Breast epithelium (tissue), 4 donors: ENCODE data around the gene CTAG1A. TPM values are rescaled to one million over a fixed set of nuclear protein-coding genes. Genes with fewer than 3 reads are reported as not detected.
A peak's percentile ranks its signal among the peaks of the same experiment; 100 is the strongest.
"Not testable (repeated sequence)": the region's sequence is repeated elsewhere in the genome, so short reads cannot be mapped to it uniquely, and the experiment has no call there.

Experiments
- DNase-seq, 2 donors: peaks; one replicate each; pipeline ENCODE4 v3.0.0-alpha.2; 2019; ENCODE audit warnings: low spot score in 2 of 2
- H3K27ac ChIP-seq, 2 donors: fragments of 200-600 bp; sonication (generic) in 1 of 2; one replicate each; pipeline ENCODE4 v1.5.1; 2016 to 2019; ENCODE audit warnings: mild to moderate bottlenecking in 1 of 2
- H3K27me3 ChIP-seq, 2 donors: fragments of 200-600 bp; sonication (generic) in 1 of 2; one replicate each; pipeline versions ENCODE4 v1.5.1 to v1.6.0; 2017 to 2019; ENCODE audit warnings: control low read depth in 1 of 2, mild to moderate bottlenecking in 1 of 2
- H3K36me3 ChIP-seq: fragments of 200-600 bp; one replicate; pipeline ENCODE4 v1.5.1; 2019
- H3K4me1 ChIP-seq, 2 donors: fragments of 200-600 bp; sonication (generic); one replicate each; pipeline ENCODE4 v1.5.1; 2016 to 2019; ENCODE audit warnings: control low read depth in 1 of 2
- H3K4me3 ChIP-seq, 3 donors: fragments of 200-600 bp; sonication (generic); 1 replicate in 2 of 3; 2 replicates in 1 of 3; pipeline ENCODE4 v1.5.1; 2016 to 2019; ENCODE audit warnings: mild to moderate bottlenecking in 3 of 3, moderate library complexity in 2 of 3
- H3K9me3 ChIP-seq, 2 donors: fragments of 200-600 bp; sonication (generic) in 1 of 2; one replicate each; pipeline ENCODE4 v1.5.1; 2016 to 2019; ENCODE audit warnings: control low read depth in 1 of 2
- POLR2A ChIP-seq: fragments of 450-650 bp; IDR thresholded peaks from one replicate; pipeline ENCODE4 v1.6.1; 2016; ENCODE audit warnings: antibody characterized with exemption, mild to moderate bottlenecking, moderate library complexity
- POLR2AphosphoS5 ChIP-seq, 3 donors: sonication (generic); formaldehyde crosslinking; IDR thresholded peaks; one replicate each; pipeline ENCODE4 v1.6.1; 2017; ENCODE audit warnings: antibody characterized with exemption in 3 of 3
- intact Hi-C: fragments of 100-400 bp; cut with DNase I; formaldehyde crosslinking; loops from one replicate; pipeline ENCODE4 v1.15.1; 2023; ENCODE audit warnings: low total_unique reads
- total RNA-seq, 3 donors: library from RNA; depleted of rRNA; stranded (reverse); fragments of >200 nt; gene quantifications; one replicate each; pipeline ENCODE4 v1.1.0, GENCODE V29; 2016
- TF ChIP-seq, protein P1 (sequence below), 3 donors: fragments of 450-650 bp; IDR thresholded peaks; one replicate each; pipeline ENCODE4 v1.5.1; 2016 to 2017; ENCODE audit warnings: antibody characterized with exemption in 3 of 3, mild to moderate bottlenecking in 3 of 3, moderate library complexity in 3 of 3

The CTAG1A gene
- 1 to 10 TPM in 1 of 3 donors, not detected in 2; 2.3 TPM for total RNA-seq

DNA sequence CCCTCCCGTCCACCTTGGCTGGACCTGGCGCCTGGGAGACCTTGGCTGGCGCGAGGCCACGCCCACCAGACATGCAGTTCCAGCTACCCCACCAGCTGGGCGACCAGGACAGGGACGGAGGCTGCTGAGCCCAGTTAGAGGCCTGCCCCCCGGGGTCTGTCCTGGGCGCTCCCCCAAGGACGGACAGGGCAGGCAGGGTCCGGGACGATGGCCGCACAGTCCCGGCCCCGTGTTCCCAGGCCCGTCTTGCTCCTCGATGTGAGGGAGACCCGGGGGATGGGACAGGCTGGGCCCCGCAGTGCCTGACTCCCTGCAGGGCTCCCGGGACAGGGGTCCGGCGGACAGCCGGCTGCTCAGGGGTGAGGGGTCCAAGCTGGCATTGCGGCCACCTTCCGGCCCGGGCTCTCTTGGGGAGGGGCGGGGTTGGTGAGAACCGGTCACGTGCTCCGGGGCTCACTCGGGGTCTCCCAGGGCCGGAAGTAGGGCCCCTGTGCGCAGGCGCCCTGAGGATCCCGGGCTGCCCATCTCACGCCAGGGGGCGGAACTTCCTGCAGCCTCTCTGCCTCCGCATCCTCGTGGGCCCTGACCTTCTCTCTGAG lies at the start of gene CTAG1A:
CTAG1A (plus strand) TSS at position 549 of the 599 bp plus-strand sequence. CDS start 74 bp downstream, outside the sequence.
- H3K27ac ChIP-seq, H3K4me3 ChIP-seq, DNase-seq, intact Hi-C loops, H3K27me3 ChIP-seq, H3K36me3 ChIP-seq, H3K4me1 ChIP-seq, H3K9me3 ChIP-seq: not testable (repeated sequence)

DNA sequence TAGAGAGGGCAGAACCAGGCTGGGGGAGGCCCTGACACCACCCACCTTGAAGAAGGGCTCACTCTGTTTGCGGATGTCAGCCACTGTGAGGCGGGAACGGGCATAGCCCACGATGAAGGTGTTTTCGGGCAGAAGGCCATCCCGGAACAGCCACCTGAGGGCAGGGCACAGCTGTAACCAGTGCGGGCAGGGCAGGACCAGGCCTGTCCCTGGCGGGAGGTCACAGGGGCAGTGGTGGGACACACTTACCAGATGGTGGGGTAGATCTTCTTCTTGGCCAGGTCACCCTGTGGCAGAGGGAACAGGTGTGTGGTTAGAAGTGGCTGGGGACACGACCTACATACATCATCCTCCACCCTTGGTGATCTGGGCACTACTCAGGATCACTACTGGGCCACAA lies 49.0 kb upstream of the CTAG1A start:
- no peaks in the 10 kb centered on the region for H3K4me1 ChIP-seq
- H3K27ac ChIP-seq = no peak overlapping the region
- no peak for DNase-seq
- H3K27me3 ChIP-seq = peaks cover 0 to 26% of the 10 kb centered on the region in 2 donors
- TF ChIP-seq POLR2A (no peak), POLR2AphosphoS5 (IDR thresholded peaks at IDR 0.05) (no peak)
- TF ChIP-seq, protein P1, sequence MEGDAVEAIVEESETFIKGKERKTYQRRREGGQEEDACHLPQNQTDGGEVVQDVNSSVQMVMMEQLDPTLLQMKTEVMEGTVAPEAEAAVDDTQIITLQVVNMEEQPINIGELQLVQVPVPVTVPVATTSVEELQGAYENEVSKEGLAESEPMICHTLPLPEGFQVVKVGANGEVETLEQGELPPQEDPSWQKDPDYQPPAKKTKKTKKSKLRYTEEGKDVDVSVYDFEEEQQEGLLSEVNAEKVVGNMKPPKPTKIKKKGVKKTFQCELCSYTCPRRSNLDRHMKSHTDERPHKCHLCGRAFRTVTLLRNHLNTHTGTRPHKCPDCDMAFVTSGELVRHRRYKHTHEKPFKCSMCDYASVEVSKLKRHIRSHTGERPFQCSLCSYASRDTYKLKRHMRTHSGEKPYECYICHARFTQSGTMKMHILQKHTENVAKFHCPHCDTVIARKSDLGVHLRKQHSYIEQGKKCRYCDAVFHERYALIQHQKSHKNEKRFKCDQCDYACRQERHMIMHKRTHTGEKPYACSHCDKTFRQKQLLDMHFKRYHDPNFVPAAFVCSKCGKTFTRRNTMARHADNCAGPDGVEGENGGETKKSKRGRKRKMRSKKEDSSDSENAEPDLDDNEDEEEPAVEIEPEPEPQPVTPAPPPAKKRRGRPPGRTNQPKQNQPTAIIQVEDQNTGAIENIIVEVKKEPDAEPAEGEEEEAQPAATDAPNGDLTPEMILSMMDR (IDR thresholded peaks at IDR 0.05) = no peak
- no peaks in the 10 kb centered on the region for H3K36me3 ChIP-seq
- H3K9me3 ChIP-seq = no peaks in the 10 kb centered on the region
- H3K4me3 ChIP-seq = no peak overlapping the region
- intact Hi-C loops = no loop called here

DNA sequence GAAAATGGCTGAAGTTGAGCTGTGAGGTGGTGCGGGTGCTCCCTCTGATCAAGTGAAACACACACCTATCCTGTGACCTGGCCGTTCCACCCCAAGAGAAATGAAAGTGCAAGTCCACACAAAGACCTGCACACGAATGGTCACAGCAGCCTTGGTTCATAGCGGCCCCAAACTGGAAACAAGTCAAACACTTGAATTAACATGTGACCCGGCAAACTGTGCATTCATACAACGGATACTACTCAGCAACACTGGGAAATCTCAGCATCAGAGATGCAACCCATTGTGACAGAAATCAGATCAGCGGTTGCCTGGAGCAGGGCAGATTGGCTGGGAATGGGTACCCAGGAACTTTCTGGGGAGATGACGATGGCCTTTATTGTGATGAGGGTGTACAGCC lies 45.9 kb upstream of the CTAG1A start:
- Histone ChIP-seq H3K27me3 (peaks cover 0 to 51% of the 10 kb centered on the region in 2 donors), H3K9me3 (no peaks in the 10 kb centered on the region), H3K27ac (no peak overlapping the region), H3K4me3 (no peak overlapping the region), H3K36me3 (no peaks in the 10 kb centered on the region), H3K4me1 (no peaks in the 10 kb centered on the region)
- TF ChIP-seq POLR2AphosphoS5 (IDR thresholded peaks at IDR 0.05) (no peak), POLR2A (no peak)
- TF ChIP-seq, protein P1 (IDR thresholded peaks at IDR 0.05) = no peak
- intact Hi-C loops = loop anchor here (2.0 kb wide), 1 partner anchor 24 kb away; no protein-coding TSS in a partner anchor
- no peak for DNase-seq

DNA sequence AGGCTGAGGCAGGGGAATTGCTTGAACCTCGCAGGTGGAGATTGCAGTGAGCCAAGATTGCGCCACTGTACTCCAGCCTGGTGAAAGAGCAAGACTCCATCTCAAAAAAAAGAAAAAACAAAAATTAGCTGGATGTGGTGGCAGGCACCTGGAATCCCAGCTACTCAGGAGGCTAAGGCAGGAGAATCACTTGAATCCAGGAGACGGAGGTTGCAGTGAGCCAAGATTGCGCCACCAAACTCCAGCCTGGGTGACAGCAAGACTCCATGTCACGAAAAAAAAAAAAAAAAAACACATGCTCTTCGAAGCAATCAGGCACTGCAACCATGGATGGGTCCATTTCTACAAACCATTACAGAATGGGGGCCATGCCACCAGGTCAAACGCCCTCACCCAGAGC lies 44.6 kb upstream of the CTAG1A start:
- H3K9me3 ChIP-seq, H3K4me1 ChIP-seq, H3K4me3 ChIP-seq, DNase-seq, intact Hi-C loops, H3K36me3 ChIP-seq: not testable (repeated sequence)
- Histone ChIP-seq H3K27ac (peak overlapping the region; percentile 89 to 94), H3K27me3 (peaks cover 0 to 49% of the 10 kb centered on the region in 2 donors)

DNA sequence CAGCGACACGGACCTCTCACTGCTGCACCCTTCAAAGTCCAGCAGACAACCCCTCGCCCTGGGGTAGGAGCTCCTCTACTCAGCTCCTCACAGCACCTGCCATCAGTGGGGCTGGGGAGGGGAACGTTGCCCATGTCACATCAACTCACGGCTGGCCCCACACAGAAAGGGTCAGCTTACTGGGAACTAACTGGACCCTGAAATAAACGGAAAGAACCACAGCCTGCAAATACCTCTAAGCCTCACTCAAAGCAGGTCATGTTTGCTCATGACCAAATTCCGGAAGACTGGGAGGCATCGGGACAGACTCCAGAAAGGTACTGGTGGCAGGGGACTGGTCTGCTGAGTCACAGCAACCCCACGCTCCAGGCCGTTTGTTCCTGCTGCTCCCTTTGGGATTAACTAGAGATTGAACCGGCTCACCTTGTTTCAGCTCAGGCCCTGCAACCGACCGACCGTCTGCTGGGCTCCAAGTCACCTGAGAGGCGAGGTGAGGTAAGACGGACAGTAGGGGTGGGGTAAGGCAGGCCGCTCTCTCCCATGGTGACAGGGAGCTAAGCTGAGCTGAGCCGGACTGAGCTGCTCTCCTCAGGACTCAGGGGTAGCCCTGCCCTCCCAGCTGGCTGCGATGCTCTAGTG lies 43.9 kb upstream of the CTAG1A start:
- DNase-seq = peak; percentile 78 to 86
- peak overlapping the region; percentile 89 to 94 for H3K27ac ChIP-seq
- H3K4me3 ChIP-seq = peak overlapping the region in 1 of 3 donors; percentile 22
- intact Hi-C loops = no loop called here
- H3K36me3 ChIP-seq = no peaks in the 10 kb centered on the region
- H3K9me3 ChIP-seq = no peaks in the 10 kb centered on the region
- H3K27me3 ChIP-seq = peaks cover 0 to 43% of the 10 kb centered on the region in 2 donors
- no peaks in the 10 kb centered on the region for H3K4me1 ChIP-seq
- TF ChIP-seq, protein P1 (IDR thresholded peaks at IDR 0.05) = no peak
- TF ChIP-seq POLR2AphosphoS5 (IDR thresholded peaks at IDR 0.05) = peak in 1 of 3 donors; percentile 37

DNA sequence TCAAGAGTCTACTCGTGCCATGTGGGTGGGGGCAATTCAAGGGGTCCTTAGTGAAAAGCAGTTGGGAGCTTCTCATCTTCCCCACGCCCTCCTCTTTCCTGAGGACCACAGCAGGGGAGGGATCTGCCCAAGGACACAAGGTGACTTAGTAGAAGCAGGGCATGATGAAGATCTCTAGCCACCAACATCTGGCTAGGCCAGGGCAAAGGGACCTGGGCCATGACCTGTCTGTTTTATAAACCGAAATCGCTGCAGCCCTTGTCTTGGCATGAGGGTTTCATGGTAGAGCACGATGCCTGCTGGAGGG lies 43.4 kb upstream of the CTAG1A start:
- Histone ChIP-seq H3K27ac (peak overlapping the region; percentile 89 to 94), H3K4me3 (peak overlapping the region in 1 of 3 donors; percentile 22), H3K27me3 (peaks cover 0 to 40% of the 10 kb centered on the region in 2 donors), H3K36me3 (no peaks in the 10 kb centered on the region), H3K9me3 (no peaks in the 10 kb centered on the region), H3K4me1 (no peaks in the 10 kb centered on the region)
- TF ChIP-seq POLR2A = no peak
- TF ChIP-seq, protein P1 (IDR thresholded peaks at IDR 0.05) = no peak
- no peak for TF ChIP-seq POLR2AphosphoS5 (IDR thresholded peaks at IDR 0.05)
- intact Hi-C loops = no loop called here
- no peak for DNase-seq
